HuH-7.5 (cell line): ENCODE measurements around the gene CPXCR1.
"Not testable (repeated sequence)": the region's sequence is repeated elsewhere in the genome, so short reads cannot be mapped to it uniquely, and the experiment has no call there.

Experiments
- DNase-seq: peaks from one replicate; pipeline ENCODE4 v3.0.0; 2011; ENCODE audit warnings: low spot score

CPXCR1 gene

DNA sequence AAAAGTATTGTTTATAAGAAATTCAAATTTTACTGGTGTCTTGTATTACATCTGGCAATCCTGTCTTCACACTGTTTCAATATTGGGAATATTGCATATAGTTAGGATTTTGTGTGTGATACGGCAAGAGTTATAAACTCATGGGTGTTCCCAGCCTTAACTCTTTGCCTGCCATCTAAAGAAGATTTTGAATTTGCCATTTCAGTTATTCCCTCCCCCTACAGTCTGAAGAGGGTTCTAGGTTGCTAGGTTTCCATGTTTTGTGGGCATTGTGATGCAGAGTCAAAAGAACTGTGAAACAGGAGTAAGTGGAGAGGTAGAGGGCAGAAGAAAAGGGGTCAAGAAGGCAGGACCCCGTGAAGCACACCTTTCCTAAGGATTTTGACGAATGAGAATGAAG, at the start of gene CPXCR1:
Gene CPXCR1 (plus strand): TSS at position 301 of the 400 bp plus-strand sequence. CDS start 6,190 bp downstream, outside the sequence.
- no peak for DNase-seq

DNA sequence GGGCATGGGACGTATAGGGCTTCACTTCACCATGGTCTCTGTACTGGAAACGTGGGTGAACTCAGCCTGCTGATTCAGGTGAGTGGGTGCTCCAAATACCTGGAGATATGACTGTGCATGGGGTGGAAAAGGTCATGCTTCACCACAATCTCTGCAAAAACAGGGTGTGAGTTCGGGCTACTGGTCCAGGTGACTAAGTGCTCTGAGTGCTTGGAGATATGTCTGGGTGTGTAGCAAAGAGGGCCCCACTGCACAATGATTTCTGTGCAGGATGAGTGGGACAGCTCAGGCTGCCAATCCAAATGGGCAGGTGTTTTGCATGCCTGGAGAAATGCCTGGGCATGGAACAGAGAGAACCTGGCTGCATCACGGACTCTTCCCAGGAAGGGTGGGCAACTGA, 11.2 kb upstream of the CPXCR1 start:
- DNase-seq: no peak

DNA sequence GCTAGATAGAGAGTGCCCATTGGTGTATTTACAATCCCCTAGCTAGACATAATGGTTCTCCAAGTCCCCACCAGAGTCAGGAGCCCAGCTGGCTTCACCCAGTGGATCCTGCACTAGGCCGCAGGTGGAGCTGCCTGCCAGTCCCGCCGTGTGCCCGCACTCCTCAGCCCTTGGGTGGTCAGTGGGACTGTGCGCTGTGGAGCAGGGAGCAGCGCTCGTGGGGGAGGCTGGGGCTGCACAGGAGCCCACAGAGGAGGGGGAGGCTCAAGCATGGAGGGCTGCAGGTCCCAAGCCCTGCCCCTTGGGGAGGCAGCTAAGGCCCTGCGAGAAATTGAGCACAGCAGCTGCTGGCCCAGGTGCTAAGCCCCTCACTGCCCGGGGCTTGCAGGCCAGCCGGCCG, 810 bp upstream of the CPXCR1 start:
- not testable (repeated sequence) for DNase-seq

DNA sequence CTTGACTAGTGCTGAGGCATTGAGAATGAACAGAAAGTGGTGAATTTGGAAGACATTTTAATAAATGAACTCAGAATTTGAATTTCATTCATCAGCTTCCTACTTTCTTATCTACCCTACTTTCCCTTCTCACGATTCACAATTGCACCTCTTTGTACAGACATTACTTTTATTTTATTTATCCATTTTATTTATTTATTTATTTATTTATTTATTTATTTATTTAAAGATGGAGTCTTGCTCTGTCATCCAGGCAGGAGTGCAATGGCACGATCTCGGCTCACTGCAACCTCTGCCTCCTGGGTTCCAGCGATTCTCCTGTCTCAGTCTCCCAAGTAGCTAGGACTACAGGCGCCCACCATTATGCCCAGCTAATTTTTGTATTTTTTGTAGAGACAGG, 5.3 kb downstream of the CPXCR1 start:
- not testable (repeated sequence) for DNase-seq

DNA sequence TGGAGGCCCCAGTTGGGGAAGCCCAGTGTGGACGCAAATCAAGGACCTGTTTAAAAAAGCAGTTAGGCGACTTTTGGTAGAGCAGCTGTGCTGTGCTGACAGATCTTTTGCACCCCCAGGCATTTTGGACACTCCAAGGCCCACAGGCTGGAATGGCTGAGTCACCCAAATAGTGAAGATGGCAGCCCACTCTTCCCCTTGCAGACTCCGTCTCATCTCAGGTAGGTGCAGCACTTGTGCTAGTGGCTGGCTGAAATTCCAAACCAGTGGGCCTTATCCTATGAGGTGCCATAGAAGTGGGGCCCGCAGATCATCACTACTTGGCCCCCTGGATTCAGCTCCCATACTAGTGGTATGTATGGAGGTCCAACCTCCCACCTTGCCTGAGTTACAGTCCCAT, 42.8 kb downstream of the CPXCR1 start:
- no peak for DNase-seq
